HS-27A (cell line): ENCODE results near the gene PAPOLB.

ENCODE experiments used
- DNase-seq: peaks from one replicate; pipeline ENCODE4 v3.0.0-alpha.2; 2012; ENCODE audit warnings: low read depth, missing footprints

PAPOLB gene

DNA sequence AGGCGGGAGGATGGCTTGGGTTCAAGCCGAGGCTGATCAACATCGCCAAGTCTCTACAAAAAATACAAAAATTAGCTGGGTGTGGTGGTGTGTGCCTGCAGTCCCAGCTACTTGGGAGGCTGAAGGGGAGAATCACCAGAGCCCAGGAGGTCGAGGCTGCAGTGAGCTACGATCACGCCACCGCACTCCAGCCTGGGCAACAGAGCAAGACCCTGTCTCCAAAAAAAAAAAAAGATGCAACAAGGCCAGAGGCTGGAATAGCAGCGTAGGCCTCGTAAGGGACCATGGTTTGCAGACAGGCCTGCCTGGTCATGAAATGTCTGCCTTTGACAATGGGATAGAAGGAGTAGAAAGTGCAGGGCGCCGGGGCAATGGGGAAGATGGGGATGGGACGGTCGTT is 20.0 kb downstream of the PAPOLB start:
- DNase-seq, result no peak

DNA sequence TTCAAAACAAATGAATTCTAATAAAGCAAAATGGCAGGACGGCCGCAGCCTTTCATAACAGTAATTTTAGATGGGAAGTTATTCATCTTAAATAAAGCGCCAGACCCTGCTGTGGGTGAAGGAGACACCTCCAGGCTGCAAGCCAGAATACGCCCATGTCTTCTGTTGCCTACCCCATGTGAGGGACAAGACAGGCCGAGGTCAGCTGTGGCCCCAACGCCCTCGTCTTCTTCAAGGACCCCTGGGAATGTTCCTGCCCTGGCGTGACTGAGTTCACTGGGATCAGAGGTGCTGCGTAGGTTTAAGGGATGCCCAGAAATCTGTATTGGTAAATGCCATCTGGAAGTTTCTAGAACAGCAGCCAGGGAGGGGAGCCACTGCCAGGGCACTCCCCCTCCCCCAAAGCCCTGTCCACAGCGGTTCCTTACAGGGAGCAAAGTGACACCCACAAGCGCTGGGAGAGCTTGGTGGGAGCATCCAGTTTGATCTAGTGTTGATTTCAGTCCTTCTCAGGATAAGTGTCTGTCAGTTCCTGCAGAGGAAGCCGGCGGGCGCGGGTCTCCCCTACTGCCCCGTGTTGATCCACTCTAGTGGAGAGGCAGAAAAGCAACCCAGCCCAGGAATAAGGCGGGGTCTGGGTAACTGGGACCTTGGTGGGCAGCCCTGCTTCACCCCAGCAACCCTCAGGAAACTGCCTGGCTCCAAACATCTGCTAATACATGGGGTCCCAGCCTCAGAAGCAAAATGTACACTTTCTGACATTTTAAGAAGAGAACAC is 20.6 kb downstream of the PAPOLB start:
- no peak for DNase-seq

DNA sequence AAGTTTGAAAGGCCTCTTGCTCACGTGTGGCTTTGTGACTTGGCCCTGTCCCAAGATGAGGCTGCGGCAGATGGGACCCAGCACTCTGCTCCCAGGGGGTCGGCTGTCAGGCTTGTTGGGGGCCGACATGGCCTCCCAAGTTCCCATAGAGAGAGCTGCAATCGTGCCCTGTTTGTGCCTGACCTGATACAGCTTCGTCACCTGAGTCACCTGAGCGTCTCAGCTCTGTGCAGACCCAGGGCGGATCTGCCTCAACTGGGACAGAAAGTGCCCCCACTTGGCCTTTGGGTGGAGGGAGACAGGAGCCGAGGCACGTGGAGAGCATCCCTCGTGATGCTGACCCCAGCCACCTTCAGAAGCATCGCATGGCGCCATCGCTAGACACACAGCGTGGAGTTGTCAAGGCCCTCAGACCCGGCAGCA is 21.7 kb downstream of the PAPOLB start:
- DNase-seq, result no peak

DNA sequence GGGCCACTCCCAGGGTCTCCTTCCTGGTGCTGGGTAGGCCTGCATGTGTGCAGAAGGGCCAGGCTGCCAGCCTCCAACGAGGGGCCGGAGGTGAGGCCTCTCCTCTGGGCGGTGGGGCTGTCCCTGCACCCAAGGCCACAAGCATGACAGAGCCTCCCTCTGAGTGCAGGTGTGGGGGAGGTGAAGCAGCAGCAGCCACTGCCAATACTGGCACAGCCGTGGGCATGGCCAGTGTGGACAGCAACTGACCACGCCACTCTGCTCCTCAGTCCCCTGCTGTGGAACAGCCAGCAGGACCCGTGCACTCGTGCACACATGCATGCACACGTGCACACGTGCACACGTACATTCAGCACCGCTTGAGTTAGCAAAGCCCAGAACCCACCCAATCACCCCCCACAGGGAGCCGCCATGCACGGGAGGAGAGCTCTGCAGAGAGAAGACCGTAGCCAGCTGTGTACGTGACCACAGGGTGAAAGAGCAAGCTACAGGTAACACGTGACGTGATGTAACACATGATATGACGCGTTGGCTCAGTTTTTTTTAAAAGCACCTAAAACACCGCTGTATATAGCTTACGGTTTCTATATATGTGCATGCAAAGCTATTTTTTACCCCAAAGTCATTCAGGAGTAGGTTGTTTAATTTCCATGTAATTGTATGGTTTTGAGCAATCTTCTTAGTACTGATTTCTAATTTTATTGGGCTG is 23.1 kb downstream of the PAPOLB start:
- no peak for DNase-seq

DNA sequence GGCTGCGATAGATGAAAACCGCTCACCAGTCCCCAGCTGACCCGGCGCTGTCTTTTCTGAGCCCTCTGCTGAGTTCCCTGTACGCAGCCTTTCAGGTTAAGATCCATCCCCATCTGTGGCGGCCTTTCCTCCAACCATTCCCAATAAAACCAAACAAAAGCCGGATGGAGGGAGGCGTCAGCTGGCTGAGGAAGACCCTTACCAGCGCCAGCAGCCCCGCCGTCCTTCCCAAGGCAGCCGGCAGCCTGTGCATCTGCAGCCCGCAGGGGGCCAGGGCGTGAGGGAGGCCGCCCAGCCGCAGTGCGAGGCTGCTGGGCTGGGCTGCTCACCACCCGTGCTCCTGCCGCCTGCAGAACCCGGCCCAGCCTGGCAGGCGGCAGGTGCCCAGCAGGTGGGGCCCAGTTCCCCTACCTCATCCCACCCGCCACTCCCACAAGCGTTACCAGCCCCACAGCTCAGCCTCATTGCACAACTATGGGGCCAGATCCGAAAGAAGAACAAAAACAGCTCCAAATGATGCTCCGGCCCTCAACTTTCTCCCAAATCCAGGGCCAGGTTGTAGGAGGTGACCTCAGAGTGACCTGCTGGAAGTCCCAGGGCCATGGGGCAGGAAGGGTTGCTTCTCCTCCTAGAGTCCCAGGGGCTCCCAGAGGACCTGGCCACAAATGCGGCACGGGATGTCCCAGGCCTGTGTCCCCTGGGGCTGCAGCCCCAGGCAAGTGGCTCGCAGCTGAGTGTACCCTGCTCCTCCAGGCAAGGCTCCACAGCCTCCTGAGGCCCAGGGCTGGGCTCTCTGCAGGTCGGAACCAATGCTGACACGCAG is 23.8 kb downstream of the PAPOLB start:
- DNase-seq, result no peak

DNA sequence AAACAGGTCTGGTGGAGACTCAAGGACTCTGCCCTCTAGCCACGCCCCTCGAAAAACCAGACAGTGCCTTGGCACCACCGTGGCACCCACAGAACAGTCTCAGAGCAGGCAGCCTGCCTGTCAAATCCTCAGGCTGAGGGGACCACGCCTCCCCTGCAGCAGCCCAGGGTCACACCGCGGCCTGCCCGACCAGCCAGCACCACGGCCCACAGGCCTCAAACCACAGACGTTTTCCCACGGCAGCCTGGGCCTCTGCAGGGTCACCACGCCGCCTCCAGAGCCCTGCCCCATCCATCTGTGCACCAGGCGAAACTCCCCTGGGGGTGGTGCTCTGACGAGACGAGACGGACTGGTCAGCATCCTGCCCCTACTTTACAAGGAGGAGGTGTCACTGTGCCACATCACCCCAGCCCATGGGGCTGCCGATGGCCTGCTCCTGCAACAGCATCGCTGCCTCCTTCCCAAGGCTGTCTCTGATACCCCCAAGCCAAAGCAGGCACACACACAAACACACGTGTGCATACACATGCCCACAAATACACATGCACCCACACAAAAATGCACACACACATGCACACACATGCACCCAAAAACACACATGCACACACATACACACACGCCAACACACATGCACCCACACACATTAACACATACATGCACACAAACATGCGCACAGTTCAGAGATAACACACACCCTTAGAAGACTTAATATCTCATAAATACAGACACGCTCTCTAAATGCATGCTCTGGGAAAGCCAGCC is 24.6 kb downstream of the PAPOLB start:
- DNase-seq, result no peak

DNA sequence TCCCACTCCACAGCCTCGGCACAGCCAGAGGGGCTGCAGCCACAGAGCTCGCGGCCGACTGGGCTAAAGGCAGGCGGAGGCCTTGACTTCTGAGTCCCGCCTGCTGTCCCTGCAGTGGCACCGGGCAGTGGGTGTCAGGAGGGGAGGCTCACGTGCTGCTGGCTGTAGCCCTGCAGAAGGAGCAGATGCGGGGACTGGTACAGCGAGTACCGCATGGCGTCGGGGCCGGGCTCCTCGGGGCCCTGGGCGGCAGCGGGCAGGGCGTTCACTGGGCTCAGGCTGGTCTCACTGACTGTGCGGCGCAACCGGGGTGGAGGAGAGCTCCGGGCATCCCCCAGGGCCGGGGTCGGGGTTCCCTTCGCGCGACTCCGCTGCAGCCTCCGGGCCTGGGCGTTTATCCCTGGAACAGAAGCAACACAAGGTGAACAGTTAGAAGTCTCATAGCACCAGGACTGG is 25.6 kb downstream of the PAPOLB start:
- DNase-seq, result no peak

DNA sequence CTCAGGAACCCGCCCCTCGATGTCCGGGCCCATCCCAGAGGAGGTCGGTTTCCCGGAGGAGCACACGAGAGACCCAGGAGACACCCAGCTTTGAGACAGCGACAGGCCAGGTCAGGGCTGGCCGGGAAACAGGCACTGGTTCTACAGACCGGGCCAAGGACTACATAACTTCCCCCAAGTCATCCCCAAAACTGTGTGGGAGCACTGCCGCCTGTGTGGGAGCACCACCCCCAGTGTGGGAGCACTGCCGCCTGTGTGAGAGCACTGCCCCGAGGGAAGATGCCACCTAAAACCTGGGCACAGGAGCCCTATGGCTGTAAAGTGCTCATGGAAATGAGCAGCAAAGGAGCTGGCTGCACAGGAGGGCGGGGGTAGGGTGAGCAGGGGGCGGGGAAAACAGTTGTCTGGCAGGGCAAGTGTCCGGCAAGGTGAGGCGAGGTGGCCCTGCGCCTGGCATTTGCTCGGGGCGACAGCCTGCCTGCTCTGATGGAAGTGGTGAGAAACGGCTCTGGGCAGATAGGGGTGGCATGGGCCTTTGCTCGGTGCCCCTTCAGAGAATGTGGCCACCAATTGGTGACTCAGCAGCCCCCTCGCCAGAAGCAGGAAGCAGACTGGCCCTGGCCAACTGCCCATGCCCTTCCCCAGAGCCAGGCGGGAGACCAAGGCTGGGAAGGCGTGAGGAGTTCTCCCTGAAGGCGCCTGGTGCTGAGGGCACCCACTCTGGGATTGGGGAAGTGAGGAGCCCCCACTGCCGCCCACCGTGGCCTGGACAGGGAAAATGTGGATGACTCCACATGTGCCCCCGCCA is 26.2 kb downstream of the PAPOLB start:
- no peak for DNase-seq

DNA sequence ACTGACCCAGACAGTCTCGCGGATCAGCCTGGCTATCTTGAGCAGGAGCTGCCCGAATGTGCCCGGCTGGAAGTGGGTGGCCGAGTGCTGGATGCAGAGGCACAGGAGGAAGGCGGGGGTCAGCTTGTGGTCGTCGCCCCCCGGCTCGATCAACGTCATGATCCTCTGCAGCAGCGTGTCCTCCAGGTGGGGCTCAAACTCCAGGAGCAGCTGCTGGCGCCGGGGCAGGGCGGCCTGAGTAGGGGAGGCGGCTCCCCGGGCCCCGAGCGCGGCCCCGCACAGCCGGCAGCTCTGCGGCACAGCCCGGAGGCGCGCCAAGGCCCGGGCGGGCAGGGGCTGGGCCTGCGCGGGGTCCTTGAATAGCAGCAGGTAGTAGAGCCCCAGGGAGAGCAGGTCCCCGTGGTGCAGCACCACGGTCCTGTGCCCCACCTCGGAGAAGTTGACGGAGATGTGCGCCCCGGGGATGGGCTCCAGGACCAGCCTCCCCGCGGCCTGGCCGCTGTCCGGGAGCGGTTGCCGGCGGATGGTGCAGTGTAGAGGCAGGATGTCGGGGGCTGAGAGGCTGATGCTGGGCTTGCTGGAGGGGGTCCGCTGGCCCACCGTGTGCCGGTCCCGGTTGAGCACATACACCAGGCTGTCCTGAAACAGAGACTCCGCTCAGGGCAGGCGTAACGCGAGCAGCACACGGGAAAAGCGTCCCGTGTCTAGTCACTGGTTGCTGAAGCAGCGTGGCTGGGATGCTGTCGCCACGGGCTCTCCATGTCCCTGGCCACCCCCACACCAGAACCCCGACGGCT is 27.0 kb downstream of the PAPOLB start:
- no peak for DNase-seq

DNA sequence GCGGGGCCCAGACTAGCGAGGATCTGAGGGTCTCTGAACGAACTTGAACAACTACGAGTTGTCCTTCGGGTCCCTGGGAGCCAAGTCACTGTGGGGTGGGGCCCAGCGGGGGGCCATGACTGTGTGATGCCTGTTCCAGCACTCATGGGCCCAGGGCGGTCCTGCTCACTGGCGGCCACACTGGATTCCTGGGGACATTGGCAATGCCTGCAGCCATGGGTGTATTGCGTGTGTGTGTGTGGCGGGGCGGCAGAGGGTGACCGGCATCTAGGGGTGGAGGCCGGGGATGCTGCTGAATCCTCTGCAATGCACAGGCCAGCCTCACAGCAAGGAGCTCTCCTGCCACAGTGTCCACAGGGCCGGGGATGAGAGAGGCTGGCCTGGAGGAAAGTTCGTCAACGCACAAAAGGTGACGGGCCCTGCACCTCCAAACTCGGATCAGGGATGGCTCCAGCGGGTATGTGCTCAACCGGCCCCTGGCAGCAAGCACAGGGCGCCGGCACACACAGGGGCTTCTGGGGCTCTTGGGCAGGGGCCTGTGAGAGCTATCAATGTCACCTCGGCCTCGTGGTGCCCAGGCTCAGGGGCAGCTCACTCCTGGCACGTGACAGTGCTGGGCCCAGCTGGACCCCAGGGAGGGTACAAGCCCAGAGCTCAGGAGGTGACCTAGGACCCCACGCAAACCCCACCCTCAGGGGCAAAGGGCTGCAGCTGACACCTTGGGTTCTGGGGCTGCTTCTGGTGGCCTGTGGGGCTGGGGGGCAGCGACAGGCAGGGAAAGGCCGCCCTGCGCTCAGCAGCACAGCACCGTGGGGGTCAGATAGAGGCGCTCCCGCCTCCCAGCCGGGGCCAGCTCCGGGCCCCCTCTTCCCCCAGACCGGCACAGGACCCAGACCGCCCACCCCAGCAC is 27.9 kb downstream of the PAPOLB start:
- no peak for DNase-seq

DNA sequence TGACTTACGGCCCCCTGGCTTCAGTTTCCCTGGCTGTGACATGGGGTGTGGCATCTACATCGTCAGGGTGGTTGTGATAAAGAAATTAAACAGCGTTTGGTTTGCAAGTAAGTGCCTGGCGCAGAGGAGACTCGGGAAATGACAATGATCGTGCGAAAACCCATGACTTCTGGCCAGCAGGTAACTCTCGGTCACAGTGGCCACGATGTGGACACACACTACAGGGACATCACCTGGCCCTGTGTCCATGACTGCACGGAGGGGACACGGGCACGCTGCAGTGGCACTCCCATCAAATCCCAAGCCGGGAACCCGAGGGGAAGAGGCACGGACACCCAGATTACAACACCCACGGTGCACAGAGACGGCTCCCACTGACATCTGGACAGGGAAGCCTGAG is 28.7 kb downstream of the PAPOLB start:
- no peak for DNase-seq

DNA sequence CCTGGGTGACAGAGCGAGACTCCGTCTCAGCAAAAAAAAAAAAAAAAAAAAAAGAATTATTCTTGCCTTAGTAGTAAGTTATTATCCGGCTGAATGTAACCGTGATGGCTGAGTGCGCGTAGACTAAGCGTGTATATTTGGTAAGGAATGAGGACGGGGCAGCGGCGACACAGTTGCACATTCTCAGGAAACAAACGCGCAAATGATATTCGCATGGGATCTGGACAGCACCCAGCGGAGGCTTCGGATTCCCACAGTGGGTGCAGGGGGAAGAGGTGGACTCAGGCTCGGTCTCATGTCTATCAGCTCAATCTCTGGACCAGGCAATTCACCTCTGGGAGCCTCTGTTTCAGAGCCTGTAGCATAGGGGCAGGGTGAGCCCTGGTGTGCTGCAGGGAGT is 29.1 kb downstream of the PAPOLB start:
- no peak for DNase-seq

DNA sequence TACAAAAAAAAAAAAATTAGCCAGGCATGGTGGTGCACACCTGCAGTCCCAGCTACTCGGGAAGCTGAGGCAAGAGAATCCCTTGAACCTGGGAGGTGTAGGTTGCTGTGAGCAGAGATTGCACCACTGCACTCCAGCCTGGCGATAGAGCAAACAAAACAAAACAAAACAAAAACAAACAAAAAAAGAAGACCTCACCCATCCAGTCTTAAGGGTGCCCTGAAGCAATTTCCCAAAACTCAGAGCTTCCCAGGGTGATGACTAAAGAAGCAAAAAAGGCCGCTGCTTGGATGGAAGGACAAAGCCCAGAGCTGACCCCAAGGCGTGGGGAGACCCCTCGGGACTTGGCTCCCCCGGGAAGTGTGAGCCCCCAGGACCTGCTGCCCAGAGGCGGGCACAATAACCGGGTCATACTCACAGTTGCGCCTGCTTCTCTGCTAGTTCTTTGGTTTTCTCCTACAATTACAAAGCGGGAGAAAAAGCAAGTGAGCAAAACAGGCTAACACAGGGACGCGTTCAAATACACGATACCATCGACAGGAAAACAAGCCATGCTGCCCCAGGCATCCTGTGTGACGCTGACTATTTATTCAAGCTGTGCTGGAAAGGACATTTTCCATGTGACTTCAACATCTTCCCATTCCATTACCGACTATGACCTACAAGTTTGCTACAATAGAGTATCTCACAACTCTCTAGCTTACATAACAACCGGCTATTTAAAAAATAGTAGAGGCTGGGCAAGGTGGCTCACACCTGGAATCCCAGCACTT is 29.9 kb downstream of the PAPOLB start:
- no peak for DNase-seq

DNA sequence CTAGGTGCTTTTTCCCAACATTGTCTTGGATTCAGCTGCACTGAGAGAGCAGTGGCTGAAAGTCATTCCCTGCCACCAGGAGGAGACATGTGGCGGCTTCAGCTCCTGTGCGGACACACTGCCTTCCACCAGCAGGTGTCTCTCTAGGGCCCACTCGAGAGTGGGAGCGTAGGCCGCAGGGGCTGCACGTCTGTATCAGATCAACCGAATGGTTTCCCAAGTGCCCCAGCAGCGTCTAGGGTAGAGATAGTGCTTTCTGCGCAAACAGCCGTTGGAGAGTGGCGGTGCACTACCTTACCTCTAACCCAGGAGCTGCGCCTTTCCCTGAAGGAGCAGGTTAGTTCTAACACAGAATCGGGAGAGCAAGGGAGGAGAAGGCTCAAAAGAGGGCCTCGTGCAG is 31.7 kb downstream of the PAPOLB start:
- no peak for DNase-seq

DNA sequence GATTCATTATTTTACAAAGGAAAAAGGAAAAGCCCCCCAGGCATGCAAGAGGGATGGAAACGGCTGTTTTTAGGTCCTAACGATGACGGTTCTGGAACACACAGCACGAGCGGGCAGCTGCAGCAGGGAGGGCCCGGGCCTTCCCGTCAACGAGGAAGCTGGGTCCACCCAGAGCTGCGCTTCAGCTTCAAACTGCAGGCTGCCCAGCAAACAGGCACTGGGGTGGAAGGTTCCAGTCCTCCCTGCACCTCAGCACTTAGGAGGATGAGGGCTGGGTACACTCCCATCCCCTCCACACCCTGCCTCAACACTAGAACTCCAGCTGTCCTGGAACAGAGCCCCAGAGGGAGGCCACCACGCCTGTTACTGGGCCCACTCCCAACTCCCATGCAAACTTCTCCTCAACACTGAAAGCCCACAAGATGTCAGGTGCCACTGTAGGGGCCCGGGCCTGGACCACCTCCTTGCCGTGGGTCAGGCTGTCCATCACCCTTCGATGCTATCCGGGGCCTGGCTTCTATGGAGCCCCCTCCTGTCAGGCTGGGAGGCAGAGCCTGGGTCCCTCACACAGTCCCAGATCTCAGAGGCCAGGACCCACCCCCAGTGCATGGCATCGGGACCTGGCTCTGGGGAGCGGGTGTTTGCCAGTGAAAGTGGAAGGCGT is 33.0 kb downstream of the PAPOLB start:
- no peak for DNase-seq

DNA sequence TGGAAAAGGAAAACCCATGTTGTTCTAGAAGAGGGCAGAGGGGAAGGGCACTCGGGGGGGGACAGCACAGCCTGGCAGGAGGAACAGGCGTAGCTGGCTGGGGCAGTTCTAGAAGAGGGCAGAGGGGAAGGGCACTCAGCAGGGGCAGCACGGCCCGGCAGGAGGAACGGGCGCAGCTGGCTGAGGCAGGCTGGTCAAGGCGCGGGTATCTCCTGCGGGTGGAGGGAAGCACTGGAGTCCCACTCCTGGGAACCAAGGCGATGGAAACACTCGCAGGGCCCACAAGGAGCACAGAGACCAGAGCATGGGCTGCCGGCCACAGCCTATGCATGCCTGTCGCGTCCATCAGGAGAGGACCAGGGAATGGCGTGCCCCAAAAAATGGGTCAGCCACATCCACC is 36.7 kb downstream of the PAPOLB start:
- DNase-seq, result no peak

DNA sequence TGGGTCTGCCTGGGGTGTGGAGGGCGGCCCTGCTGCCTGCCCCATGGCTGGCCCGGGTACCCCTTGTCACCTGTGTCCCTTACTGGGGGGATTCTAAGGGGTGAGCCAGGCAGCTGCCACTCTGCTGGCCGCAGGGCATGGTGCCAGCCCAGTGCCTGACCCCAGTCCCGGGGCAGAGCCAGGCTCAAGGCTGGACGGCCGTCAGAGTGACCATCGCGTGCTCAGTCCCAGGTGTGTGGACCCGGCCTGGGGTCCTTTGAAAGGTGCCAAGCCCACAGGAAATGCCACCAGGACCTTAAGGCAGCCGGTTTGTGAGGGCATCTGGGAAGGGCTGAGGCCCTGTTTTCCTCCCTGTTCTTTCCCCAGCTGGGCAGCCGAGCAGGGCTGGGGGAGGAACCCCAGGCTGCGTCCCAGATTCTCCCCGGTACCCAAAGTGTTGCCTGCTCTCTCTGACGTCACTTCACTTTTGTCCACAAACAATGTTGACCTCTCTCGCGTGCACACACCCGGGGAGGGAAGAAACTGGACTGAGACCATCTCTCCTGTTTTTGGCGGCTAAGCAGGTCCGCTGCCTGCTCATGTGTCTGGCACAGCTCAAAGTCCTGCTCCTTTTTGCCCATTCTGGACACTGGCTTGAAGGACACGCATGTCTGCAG is 37.6 kb downstream of the PAPOLB start:
- DNase-seq, result no peak
